ENCODE data around the gene MRM1. TPM values are rescaled to one million over a fixed set of nuclear protein-coding genes. Genes with fewer than 3 reads are reported as not detected.

Gene MRM1
- 13.4 and 16.1 TPM in 2 replicates for total RNA-seq (2014; rRNA removed; shearing (Covaris generic))

GRCh38 chr17:36601303-36602029, at the start of gene MRM1:
TSS of gene MRM1 (plus strand) at chr17:36601583. CDS start at chr17:36601811, 228 bp downstream.

GRCh38 chr17:36591434-36592315, 9.7 kb upstream of the MRM1 start, which contains the start of gene DHRS11:
TSS of gene DHRS11 (plus strand) at chr17:36591879. CDS start at chr17:36592010, 131 bp downstream.

Other genes with a start within 250 kb of the MRM1 start
- not detected in 2 replicates for gene TBC1D3H, start 213.1 kb upstream of the MRM1 start, total RNA-seq (2014; rRNA removed; shearing (Covaris generic))
- gene ZNHIT3, start 114.9 kb upstream of the MRM1 start, total RNA-seq (2014; rRNA removed; shearing (Covaris generic)): 33.6 and 34.1 TPM in 2 replicates
- gene MYO19, start 66.7 kb upstream of the MRM1 start, total RNA-seq (2014; rRNA removed; shearing (Covaris generic)): 112 and 127 TPM in 2 replicates
- gene PIGW, start 66.6 kb upstream of the MRM1 start, total RNA-seq (2014; rRNA removed; shearing (Covaris generic)): 8.2 and 9.0 TPM in 2 replicates
- 56.1 and 58.7 TPM in 2 replicates for gene GGNBP2, start 56.7 kb upstream of the MRM1 start, total RNA-seq (2014; rRNA removed; shearing (Covaris generic))
- gene DHRS11, start 9.7 kb upstream of the MRM1 start, total RNA-seq (2014; rRNA removed; shearing (Covaris generic)): 34.6 and 37.9 TPM in 2 replicates

Measured in A375 (cell line).